MM.1S (cell line): ENCODE data around the gene TMEM198.

ENCODE experiments used
- DNase-seq: peaks from one replicate; pipeline ENCODE4 v3.0.0-alpha.2; 2015
- H2AFZ ChIP-seq: fragments of 300-600 bp; sonication (generic); 2 replicates; pipeline ENCODE4 v1.6.0; 2016; ENCODE audit warnings: antibody characterized with exemption, low read length
- H3F3A ChIP-seq: fragments of 300-600 bp; sonication (generic); 2 replicates; pipeline ENCODE4 v1.6.1; 2016; ENCODE audit warnings: mild to moderate bottlenecking, antibody characterized with exemption, low read length, moderate library complexity, mixed read lengths; ENCODE audit not compliant: insufficient read depth
- H3K27ac ChIP-seq: fragments of 300-600 bp; sonication (generic); 2 replicates; pipeline ENCODE4 v1.5.1; 2016; ENCODE audit warnings: mild to moderate bottlenecking, low read length
- H3K27me3 ChIP-seq: fragments of 300-600 bp; sonication (generic); replicated peaks from 2 replicates; pipeline ENCODE4 v1.6.0; 2016; ENCODE audit warnings: low read length; ENCODE audit not compliant: insufficient read depth
- H3K36me3 ChIP-seq: fragments of 300-600 bp; sonication (generic); replicated peaks from 2 replicates; pipeline ENCODE4 v1.6.1; 2016; ENCODE audit warnings: mild to moderate bottlenecking, low read length, mixed read lengths; ENCODE audit not compliant: insufficient read depth
- H3K4me1 ChIP-seq: fragments of 300-600 bp; sonication (generic); 2 replicates; pipeline ENCODE4 v1.6.1; 2016; ENCODE audit warnings: low read length, mixed read lengths
- H3K4me2 ChIP-seq: fragments of 300-600 bp; sonication (generic); 2 replicates; pipeline ENCODE4 v1.6.0; 2016; ENCODE audit warnings: low read depth, low read length
- H3K4me3 ChIP-seq: fragments of 300-600 bp; sonication (generic); 2 replicates; pipeline ENCODE4 v1.5.1; 2016; ENCODE audit warnings: low read length, mixed read lengths
- H3K79me2 ChIP-seq: fragments of 300-600 bp; sonication (generic); 2 replicates; pipeline ENCODE4 v1.6.1; 2016; ENCODE audit warnings: mixed run types, low read length, mixed read lengths
- H3K9ac ChIP-seq: fragments of 300-600 bp; sonication (generic); 2 replicates; pipeline ENCODE4 v1.6.1; 2016; ENCODE audit warnings: low read length, mixed read lengths
- H3K9me2 ChIP-seq: fragments of 300-600 bp; sonication (generic); replicated peaks from 2 replicates; pipeline ENCODE4 v1.6.1; 2016; ENCODE audit warnings: mild to moderate bottlenecking, low read length, mixed read lengths; ENCODE audit not compliant: insufficient read depth
- H3K9me3 ChIP-seq: fragments of 300-600 bp; sonication (generic); replicated peaks from 2 replicates; pipeline ENCODE4 v1.6.1; 2016; ENCODE audit warnings: mild to moderate bottlenecking, low read length, mixed read lengths; ENCODE audit not compliant: insufficient read depth
- H4K20me1 ChIP-seq: fragments of 300-600 bp; sonication (generic); 2 replicates; pipeline ENCODE4 v1.6.1; 2016; ENCODE audit warnings: mild to moderate bottlenecking, low read length, moderate library complexity, mixed read lengths; ENCODE audit not compliant: insufficient read depth
- CTCF ChIP-seq: fragments of 300-600 bp; sonication (generic); IDR thresholded peaks from 2 replicates; pipeline ENCODE4 v1.5.1; 2016; ENCODE audit warnings: antibody characterized with exemption, low read length, mixed read lengths
- EZH2 ChIP-seq: fragments of 300-600 bp; sonication (generic); optimal IDR thresholded peaks from 2 replicates; pipeline ENCODE3; 2017; ENCODE audit warnings: low read depth, mild to moderate bottlenecking, antibody characterized with exemption, low read length, mixed read lengths
- EZH2phosphoT487 ChIP-seq: fragments of 300-600 bp; sonication (generic); IDR thresholded peaks from 2 replicates; pipeline ENCODE4 v1.6.1; 2018; ENCODE audit warnings: antibody characterized with exemption, low read length

Gene TMEM198

GRCh38 chr2:219543596-219544358, at the start of gene TMEM198, which contains the start of gene CHPF:
TSS of gene TMEM198 (plus strand) at chr2:219544028. CDS start at chr2:219544728, 700 bp downstream.
TSS of gene CHPF (minus strand) at chr2:219543809. CDS start at chr2:219543538, 271 bp downstream.
- H3F3A ChIP-seq = peaks cover 9% of the 10 kb centered on the region
- H3K9me2 ChIP-seq = no peaks in the 10 kb centered on the region
- H3K9ac ChIP-seq = peak within 1 kb of the TSS; percentile 93
- 0 out of 2 replicates have a peak, but pooled peaks cover 4% of the 10 kb centered on the region for H3K4me1 ChIP-seq
- no peaks in the 10 kb centered on the region for H4K20me1 ChIP-seq
- peak within 1 kb of the TSS; percentile 85 for H2AFZ ChIP-seq
- no peaks in the 10 kb centered on the region for H3K9me3 ChIP-seq
- H3K79me2 ChIP-seq = peaks cover 11% of the 10 kb centered on the region
- peak within 1 kb of the TSS; percentile 79 for H3K4me2 ChIP-seq
- TF ChIP-seq EZH2 = no peak
- no peak for TF ChIP-seq EZH2phosphoT487
- TF ChIP-seq CTCF = no peak
- H3K36me3 ChIP-seq = no peaks in the 10 kb centered on the region
- DNase-seq = peak; percentile 97
- H3K27ac ChIP-seq = peak within 1 kb of the TSS; percentile 94
- peak within 1 kb of the TSS; percentile 84 for H3K4me3 ChIP-seq
- H3K27me3 ChIP-seq = no peaks in the 10 kb centered on the region

DNA sequence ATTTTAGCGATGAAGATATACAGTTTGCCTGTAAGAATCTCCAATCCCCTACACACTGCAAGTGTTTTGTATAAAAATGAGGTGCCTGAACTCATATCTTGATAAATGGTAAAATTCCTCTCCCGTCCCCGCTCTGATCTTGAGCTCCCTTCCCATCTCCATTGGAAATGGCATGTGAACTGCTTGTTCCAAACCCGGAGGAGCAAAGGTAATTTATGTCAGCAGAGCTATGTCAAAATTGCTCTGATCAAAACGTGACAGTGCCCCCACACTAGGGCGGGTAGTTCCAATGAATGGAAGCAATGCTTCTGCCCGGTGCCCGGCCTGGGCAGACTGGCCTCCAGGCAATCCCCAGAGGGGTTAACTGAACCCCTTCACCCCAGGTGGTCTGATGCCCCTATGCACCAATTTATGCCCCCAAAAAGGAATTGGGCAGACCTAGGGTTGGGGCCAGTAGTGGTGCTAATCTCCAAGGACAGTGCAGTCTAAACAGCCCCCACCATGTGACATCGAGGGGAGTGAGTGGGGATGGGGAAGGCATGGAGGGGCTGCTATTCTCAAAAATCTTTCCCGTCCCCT, 48.8 kb upstream of the TMEM198 start:
- Histone ChIP-seq H3K4me2 (no peak overlapping the region), H3K9ac (no peak overlapping the region), H4K20me1 (no peaks in the 10 kb centered on the region), H3F3A (no peaks in the 10 kb centered on the region), H3K4me3 (no peak overlapping the region), H3K27me3 (peaks cover 74% of the 10 kb centered on the region), H3K79me2 (peaks cover 12% of the 10 kb centered on the region), H3K9me2 (no peaks in the 10 kb centered on the region), H3K36me3 (no peaks in the 10 kb centered on the region), H3K9me3 (no peaks in the 10 kb centered on the region), H3K27ac (no peak overlapping the region), H2AFZ (no peak overlapping the region), H3K4me1 (peaks cover 7% of the 10 kb centered on the region)
- no peak for DNase-seq
- TF ChIP-seq EZH2phosphoT487 = no peak
- no peak for TF ChIP-seq EZH2
- no peak for TF ChIP-seq CTCF

DNA sequence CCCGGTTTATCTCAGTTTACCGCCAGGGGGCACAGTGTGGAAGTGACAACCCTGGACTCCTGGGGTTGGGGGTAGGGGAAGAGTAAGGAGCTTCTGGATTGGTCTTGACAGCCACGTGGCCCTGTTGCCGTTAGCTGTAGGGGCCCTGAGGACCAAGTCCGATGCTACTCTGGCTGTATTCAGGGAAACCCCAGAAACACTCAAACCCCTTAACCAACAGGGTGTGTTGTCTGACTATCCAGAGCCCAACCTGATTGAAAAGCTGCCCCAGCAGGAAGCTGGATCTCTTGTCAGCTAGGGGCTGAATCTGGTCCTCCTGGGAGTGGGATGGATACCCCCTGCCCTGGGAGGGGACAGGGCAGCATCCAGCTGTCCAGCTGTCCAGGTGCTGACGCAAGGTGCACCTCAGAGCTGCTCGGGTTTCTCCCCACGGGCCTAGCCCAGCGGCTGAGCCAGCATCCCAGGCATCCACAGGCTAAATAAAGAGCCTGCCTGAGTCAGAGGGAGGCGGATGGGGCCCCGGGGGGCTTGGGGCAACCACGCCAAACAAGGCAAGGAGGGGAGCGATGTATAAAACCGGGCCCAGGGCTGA, 48.2 kb upstream of the TMEM198 start:
- Histone ChIP-seq H3K9me2 (no peaks in the 10 kb centered on the region), H2AFZ (no peak overlapping the region), H3K4me2 (no peak overlapping the region), H3K4me1 (peaks cover 11% of the 10 kb centered on the region), H3K27ac (no peak overlapping the region), H3K4me3 (no peak overlapping the region), H3K36me3 (no peaks in the 10 kb centered on the region), H3K9ac (no peak overlapping the region), H3F3A (no peaks in the 10 kb centered on the region), H3K9me3 (no peaks in the 10 kb centered on the region), H3K27me3 (peaks cover 68% of the 10 kb centered on the region), H3K79me2 (peaks cover 13% of the 10 kb centered on the region), H4K20me1 (no peaks in the 10 kb centered on the region)
- TF ChIP-seq EZH2 = no peak
- TF ChIP-seq CTCF = peak; percentile 55
- TF ChIP-seq EZH2phosphoT487 = no peak
- peak; percentile 19 for DNase-seq
